ENCODE measurements around the gene NINL.
"Not testable (repeated sequence)": the region's sequence is repeated elsewhere in the genome, so short reads cannot be mapped to it uniquely, and the experiment has no call there.

The NINL gene

GRCh38 chr20:25550645-25551337 is 34.5 kb downstream of the NINL start:
- DNase-seq, result not testable (repeated sequence)

GRCh38 chr20:25549843-25550477 is 35.4 kb downstream of the NINL start:
- no peak for DNase-seq

DNA sequence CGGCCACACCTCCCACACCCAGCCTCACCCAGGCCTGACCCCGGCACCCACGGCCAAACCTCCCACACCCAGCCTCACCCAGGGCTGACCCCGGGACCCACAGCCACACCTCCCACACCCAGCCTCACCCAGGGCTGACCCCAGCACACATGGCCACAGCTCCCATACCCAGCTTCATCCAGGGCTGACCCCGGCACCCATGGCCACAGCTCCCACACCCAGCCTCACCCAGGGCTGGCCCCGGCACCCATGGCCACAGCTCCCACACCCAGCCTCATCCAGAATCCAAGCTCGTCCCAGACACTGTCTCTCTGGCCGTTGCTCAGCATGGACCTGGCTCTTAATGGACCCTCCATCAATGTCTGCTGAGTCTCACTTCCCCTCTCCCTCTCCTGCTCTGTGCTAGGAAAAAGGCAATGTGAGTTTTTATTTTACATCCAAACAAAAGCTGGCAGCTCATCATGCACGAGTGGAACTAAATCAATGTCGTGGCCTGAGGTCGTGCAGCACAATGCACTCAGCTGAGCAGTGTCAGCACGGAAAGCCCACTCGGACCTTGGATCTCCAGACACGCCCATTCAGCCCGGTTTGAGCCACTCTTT is 36.1 kb downstream of the NINL start:
- DNase-seq, result no peak

- no peak for DNase-seq
These were observed 36.7 kb downstream of the NINL start for GRCh38 chr20:25548613-25549086.

DNA sequence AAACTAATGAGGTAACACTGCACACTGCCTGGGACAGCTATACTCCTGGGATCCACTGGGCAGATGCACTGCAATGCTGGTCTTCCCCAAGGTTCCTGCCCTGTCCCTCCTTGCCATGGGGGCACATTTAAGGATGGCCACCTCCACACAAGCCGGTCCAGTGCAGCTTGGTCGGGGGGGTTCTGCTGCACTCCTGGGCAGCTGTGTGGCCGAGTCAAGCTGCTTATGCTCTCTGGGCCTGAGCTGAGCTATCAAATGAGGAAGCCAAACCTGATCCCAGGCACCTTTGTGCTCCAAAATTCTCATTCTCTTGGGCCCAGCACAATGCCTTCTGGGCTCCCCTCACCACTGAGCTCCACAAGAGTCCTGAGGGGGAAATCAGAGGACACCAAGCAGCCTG is 37.3 kb downstream of the NINL start:
- no peak for DNase-seq

DNA sequence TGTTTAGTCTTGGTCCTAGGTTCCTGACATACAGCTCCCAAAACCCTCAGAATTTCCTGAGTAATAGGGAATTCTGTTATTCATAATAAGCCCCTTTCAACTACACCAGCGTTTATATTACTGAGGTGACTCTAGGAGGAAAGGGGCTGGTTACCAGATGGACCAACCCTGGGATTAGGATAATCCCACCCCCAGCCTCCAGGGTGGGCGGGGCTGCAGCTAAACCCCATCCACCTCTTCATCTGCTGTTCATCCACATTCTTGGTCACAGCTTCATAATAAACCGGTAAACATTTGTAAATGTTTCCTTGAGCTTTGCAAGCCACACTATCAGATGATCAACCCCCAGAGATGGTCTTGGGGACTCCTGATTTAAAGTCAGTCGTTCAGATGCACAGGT is 38.3 kb downstream of the NINL start:
- DNase-seq, result no peak

GRCh38 chr20:25546048-25546447 is 39.3 kb downstream of the NINL start:
- DNase-seq, result no peak

DNA sequence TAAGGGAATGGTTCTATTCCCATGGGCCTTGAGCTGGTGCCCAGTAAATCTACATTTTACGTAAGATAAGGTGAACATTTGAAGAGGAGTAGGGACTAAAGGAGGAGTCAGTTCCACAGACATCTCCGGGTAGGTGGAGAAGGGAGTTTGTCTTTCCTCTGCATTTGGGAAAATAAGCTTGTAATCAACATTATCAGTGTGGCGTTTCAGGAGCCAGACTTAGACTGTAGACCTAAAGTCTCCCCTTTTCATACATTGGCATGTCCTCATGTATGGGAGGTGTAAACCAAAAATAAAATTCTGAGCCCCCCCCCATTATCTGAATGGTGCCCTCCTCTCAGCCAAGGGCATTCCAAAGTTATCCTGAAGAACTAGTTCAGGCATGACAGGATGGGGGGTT is 40.2 kb downstream of the NINL start:
- no peak for DNase-seq

DNA sequence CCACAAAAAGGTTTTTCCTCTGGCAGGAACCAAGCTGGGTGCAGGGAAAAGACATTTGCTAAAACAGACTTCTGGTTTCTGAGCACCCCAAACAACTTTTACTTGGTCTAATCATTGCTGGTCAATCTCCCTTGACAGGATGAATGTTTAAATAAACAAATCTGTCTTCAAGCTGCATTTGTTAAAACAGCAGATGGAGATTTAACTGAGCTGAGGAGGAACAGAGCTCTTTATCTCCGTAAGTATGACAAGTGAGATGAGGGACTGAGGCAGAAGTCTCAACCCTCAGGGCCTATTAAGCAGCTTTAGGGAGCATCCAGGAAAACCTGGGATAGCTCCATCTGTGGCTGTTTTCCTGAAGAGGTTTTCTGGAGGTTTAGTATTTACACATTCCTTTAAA is 40.6 kb downstream of the NINL start:
- DNase-seq, result no peak

DNA sequence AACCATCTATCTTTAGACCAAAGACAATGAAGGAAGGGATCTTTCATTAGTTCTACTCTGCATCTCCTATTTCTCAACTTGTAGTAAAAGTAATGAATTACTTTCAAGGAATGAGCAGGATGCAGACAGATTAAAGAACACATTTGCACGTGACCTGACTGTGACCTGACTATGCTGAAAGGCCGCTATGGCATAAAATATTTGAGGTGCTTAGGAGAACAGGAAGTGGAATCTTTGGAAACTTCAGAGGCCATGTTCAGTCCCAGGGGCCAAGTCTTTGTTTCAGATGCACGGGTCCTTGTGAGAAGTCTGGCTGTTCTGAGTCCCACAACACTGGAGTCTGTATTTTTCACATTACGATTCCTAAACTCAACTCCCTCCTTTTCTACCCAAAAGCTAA is 41.0 kb downstream of the NINL start:
- DNase-seq, result no peak

GRCh38 chr20:25543068-25543467 is 42.3 kb downstream of the NINL start:
- no peak for DNase-seq

DNA sequence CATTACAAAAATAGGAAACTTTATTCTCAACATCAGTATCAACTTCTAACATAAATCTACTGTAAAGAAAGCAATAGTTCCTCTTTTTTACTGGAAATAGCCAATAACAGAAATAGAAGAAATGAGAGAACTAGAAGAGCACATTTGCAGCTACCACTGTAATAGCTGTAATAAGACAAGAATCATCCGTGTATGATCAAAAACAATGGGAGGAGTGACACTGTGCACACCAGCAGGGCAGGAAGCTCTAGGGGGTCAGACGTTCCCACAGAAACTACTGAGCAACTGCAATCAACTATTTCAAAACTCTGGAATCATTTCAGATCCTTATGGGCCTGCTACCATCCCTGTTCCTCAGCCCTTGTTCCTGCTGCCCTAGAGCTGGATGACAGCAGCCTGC is 43.7 kb downstream of the NINL start:
- no peak for DNase-seq

GRCh38 chr20:25539742-25540672 is 45.3 kb downstream of the NINL start:
- no peak for DNase-seq

DNA sequence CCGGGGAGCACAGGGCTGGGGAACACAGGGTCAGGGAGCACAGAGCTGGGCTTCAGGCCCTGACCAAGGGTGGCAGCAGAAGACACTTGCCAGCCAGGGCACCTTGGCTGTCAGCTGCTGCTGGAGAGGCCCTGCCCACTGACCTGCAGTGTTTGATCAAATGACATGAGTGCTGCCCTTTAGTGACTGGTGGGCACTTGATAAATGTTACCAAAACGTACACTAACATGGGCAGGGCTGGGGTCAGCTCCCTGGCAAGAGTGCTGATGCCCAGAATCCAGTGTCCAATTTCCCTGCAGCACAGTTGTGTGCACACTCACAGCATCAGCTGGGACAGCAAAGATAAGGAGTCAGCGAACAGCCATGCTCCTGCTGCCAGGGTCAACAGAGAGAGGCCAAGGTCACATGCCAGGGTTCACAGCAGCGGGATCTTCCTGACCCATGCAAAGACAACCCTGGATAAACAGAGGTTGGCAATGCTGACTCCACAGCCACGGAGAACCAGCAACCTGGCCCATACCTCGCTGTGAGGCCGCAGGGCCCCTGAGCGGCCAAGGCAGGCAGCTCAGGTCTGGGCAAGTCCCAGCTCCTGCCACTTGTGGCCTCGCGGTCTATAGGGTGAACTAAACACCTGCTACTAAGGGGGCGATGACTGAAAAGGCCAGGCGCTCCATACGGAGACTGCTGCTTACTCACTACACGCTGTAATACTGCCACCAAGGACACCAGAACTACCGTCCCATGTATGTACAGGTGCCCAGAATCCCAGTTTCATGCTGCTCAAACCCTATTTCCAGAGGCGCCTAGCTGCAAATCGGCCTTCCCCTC is 46.3 kb downstream of the NINL start:
- DNase-seq, result no peak

- no peak for DNase-seq
These were observed 47.4 kb downstream of the NINL start for GRCh38 chr20:25537890-25538289.

- DNase-seq, result peak in 1 of 2 experiments; percentile 48
These were observed 49.6 kb downstream of the NINL start for GRCh38 chr20:25535762-25536161.

DNA sequence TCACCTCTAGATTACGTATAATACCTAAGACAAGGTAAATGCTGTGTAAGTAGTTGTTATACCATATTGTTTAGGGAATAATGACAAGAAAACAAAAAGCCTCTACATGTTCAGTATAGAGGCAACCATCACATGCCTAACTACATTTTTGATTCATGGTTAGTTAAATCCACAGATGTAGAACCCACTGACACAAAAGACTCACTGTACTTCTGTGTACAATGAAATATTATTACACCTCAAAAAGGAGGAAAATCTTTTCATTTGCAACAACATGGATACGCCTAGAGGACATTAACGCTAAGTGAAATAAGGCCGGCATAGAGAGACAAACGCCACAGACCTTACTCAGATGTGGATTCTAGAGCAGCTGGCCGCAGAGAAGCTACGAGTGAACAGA is 50.5 kb downstream of the NINL start:
- no peak for DNase-seq

DNA sequence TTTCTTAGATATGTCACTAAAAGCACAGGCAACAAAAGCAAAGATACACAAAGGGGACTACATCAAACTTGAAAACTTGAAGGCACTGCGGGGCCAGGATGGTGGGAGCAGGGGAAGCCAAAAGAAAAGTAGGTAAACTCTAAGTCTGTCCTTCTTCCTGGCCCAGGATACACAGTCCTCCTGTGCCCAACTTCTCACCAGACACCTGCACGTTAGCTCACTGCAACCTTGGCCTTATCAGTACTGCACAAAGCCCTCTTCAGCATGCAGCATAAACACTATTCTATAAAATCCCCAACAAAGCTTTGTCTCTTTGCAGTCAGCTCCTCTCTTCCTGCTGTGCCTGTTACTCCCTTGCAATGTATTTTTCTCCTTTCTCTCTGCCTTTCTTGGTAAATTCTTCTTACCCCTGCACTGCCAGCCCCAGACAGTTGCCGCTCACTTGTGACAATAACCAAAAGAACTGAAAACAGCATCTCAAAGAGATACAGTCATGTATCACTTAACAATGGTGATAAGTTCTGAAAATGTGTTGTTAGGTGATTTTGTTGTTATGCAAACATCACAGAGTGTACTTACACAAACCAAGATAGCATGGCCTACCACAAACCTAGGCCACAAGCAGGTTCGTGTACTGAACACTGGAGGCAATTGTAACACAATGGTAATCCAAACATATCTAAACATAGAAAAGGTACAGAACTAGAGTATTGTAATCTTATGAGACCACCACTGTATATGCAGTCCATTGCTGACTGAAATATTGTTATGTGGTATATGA is 51.2 kb downstream of the NINL start:
- no peak for DNase-seq

- no peak for DNase-seq
These were observed 52.4 kb downstream of the NINL start for GRCh38 chr20:25532971-25533391.

GRCh38 chr20:25532015-25532751 is 53.1 kb downstream of the NINL start:
- DNase-seq, result no peak

All from NCI-H446 (cell line).